Measurements from ENCODE around the gene PELI2.
"Not testable (repeated sequence)": the region's sequence is repeated elsewhere in the genome, so short reads cannot be mapped to it uniquely, and the experiment has no call there.

PELI2 gene

GRCh38 chr14:56145181-56145769, 27.1 kb downstream of the PELI2 start:
- no peak for DNase-seq

GRCh38 chr14:56145965-56146364, 27.8 kb downstream of the PELI2 start:
- DNase-seq = peak; percentile 80

GRCh38 chr14:56147449-56147848, 29.2 kb downstream of the PELI2 start:
- DNase-seq = no peak

GRCh38 chr14:56147986-56148901, 30.0 kb downstream of the PELI2 start:
- DNase-seq = no peak

GRCh38 chr14:56149151-56149550, 30.9 kb downstream of the PELI2 start:
- no peak for DNase-seq

- no peak for DNase-seq
Observed at GRCh38 chr14:56149995-56150394, 31.8 kb downstream of the PELI2 start.

GRCh38 chr14:56150645-56151345, 32.6 kb downstream of the PELI2 start:
- no peak for DNase-seq

GRCh38 chr14:56152221-56152620, 34.0 kb downstream of the PELI2 start:
- no peak for DNase-seq

- peak; percentile 19 for DNase-seq
Observed at GRCh38 chr14:56153267-56153666, 35.1 kb downstream of the PELI2 start.

- DNase-seq = no peak
Observed at GRCh38 chr14:56154321-56154720, 36.1 kb downstream of the PELI2 start.

- peak; percentile 44 for DNase-seq
Observed at GRCh38 chr14:56156096-56156495, 37.9 kb downstream of the PELI2 start.

- DNase-seq = no peak
Observed at GRCh38 chr14:56159066-56159465, 40.9 kb downstream of the PELI2 start.

GRCh38 chr14:56160088-56160487, 41.9 kb downstream of the PELI2 start:
- DNase-seq = no peak

GRCh38 chr14:56161658-56162057, 43.4 kb downstream of the PELI2 start:
- DNase-seq = no peak

GRCh38 chr14:56162476-56162875, 44.3 kb downstream of the PELI2 start:
- DNase-seq = no peak

- not testable (repeated sequence) for DNase-seq
Observed at GRCh38 chr14:56166579-56166978, 48.4 kb downstream of the PELI2 start.

GRCh38 chr14:56168007-56168616, 49.9 kb downstream of the PELI2 start:
- no peak for DNase-seq

GRCh38 chr14:56170028-56170427, 51.8 kb downstream of the PELI2 start:
- DNase-seq = peak; percentile 50

GRCh38 chr14:56170877-56171422, 52.7 kb downstream of the PELI2 start:
- DNase-seq = no peak

- DNase-seq = no peak
Observed at GRCh38 chr14:56172074-56172473, 53.9 kb downstream of the PELI2 start.

- peak; percentile 82 for DNase-seq
Observed at GRCh38 chr14:56172571-56172971, 54.4 kb downstream of the PELI2 start.

- no peak for DNase-seq
Observed at GRCh38 chr14:56173365-56173922, 55.2 kb downstream of the PELI2 start.

- no peak for DNase-seq
Observed at GRCh38 chr14:56175773-56176172, 57.6 kb downstream of the PELI2 start.
